Thyroid gland (tissue), 4 donors: ENCODE data around the gene PDZRN3.

Experiments used
- POLR2A ChIP-seq, 2 donors: fragments of 450-650 bp; IDR thresholded peaks; one replicate each; pipeline ENCODE4 v1.6.1; 2017; ENCODE audit warnings: antibody characterized with exemption in 2 of 2, mild to moderate bottlenecking in 2 of 2, moderate library complexity in 1 of 2
- TF ChIP-seq, protein P1 (sequence below), 6 experiments: fragments of 200-600 bp in 3 of 6; fragments of 450-650 bp in 3 of 6; sonication (generic) in 3 of 6; IDR thresholded peaks; one replicate each; pipeline ENCODE4 v1.5.1; 2016 to 2019; ENCODE audit warnings: antibody characterized with exemption in 6 of 6, mild to moderate bottlenecking in 2 of 6, inconsistent platforms in 1 of 6, moderate library complexity in 1 of 6

DNA sequence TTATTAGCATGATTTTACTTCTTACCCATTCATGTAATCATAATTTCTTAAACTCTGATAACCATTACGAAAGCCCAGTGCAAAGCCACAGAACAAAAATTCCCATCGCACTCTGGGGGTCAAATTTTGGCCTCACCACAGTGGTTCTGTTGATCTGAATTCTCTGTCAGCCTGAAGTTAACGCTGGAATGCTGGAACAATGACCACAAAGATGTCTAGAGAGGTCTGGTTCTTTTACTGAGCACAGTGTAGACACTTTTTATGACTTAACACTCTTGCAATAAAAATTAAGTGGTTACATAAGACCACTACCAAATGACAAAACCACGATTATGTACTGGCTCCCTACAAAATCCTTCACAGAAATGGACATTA lies 94.7 kb downstream of the PDZRN3 start:
- TF ChIP-seq, protein P1, sequence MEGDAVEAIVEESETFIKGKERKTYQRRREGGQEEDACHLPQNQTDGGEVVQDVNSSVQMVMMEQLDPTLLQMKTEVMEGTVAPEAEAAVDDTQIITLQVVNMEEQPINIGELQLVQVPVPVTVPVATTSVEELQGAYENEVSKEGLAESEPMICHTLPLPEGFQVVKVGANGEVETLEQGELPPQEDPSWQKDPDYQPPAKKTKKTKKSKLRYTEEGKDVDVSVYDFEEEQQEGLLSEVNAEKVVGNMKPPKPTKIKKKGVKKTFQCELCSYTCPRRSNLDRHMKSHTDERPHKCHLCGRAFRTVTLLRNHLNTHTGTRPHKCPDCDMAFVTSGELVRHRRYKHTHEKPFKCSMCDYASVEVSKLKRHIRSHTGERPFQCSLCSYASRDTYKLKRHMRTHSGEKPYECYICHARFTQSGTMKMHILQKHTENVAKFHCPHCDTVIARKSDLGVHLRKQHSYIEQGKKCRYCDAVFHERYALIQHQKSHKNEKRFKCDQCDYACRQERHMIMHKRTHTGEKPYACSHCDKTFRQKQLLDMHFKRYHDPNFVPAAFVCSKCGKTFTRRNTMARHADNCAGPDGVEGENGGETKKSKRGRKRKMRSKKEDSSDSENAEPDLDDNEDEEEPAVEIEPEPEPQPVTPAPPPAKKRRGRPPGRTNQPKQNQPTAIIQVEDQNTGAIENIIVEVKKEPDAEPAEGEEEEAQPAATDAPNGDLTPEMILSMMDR (IDR thresholded peaks at IDR 0.05) = no peak
- TF ChIP-seq POLR2A (IDR thresholded peaks at IDR 0.05) = no peak
